WTC11 (cell line): ENCODE measurements around the gene NSG1.

Source experiments
- CREM ChIP-seq: sonication (generic); formaldehyde crosslinking; IDR thresholded peaks from 2 replicates; pipeline ENCODE4 v1.8.1; 2022; ENCODE audit warnings: mild to moderate bottlenecking, missing genetic modification reagents, moderate library complexity
- FOXJ3 ChIP-seq: sonication (generic); formaldehyde crosslinking; IDR thresholded peaks from 2 replicates; pipeline ENCODE4 v1.9.0; 2021; ENCODE audit warnings: missing genetic modification reagents, mild to moderate bottlenecking, borderline replicate concordance
- NFATC4 ChIP-seq: fragments of 250-450 bp; sonication (Bioruptor Pico); IDR thresholded peaks from 2 replicates; pipeline ENCODE4 v1.9.0; 2021; ENCODE audit warnings: mild to moderate bottlenecking
- NR1H2 ChIP-seq: sonication (generic); formaldehyde crosslinking; IDR thresholded peaks from 2 replicates; pipeline ENCODE4 v1.9.0; 2021; ENCODE audit warnings: mild to moderate bottlenecking, moderate library complexity, missing genetic modification reagents
- TF ChIP-seq, protein P1 (sequence below): sonication (generic); formaldehyde crosslinking; IDR thresholded peaks from 2 replicates; pipeline ENCODE4 v1.8.1; 2022; ENCODE audit warnings: low read depth, missing genetic modification reagents, borderline replicate concordance
- TF ChIP-seq, protein P2 (sequence below): fragments of 200-600 bp; IDR thresholded peaks from 2 replicates; pipeline ENCODE4 v1.8.0; 2022; ENCODE audit warnings: antibody characterized with exemption
- TF ChIP-seq, protein P3 (sequence below): sonication (generic); formaldehyde crosslinking; IDR thresholded peaks from 2 replicates; pipeline ENCODE4 v1.8.1; 2023; ENCODE audit warnings: mild to moderate bottlenecking, missing genetic modification reagents
- TF ChIP-seq, protein P4 (sequence below): sonication (generic); formaldehyde crosslinking; IDR thresholded peaks from 2 replicates; pipeline ENCODE4 v1.8.0; 2022; ENCODE audit warnings: missing genetic modification reagents

DNA sequence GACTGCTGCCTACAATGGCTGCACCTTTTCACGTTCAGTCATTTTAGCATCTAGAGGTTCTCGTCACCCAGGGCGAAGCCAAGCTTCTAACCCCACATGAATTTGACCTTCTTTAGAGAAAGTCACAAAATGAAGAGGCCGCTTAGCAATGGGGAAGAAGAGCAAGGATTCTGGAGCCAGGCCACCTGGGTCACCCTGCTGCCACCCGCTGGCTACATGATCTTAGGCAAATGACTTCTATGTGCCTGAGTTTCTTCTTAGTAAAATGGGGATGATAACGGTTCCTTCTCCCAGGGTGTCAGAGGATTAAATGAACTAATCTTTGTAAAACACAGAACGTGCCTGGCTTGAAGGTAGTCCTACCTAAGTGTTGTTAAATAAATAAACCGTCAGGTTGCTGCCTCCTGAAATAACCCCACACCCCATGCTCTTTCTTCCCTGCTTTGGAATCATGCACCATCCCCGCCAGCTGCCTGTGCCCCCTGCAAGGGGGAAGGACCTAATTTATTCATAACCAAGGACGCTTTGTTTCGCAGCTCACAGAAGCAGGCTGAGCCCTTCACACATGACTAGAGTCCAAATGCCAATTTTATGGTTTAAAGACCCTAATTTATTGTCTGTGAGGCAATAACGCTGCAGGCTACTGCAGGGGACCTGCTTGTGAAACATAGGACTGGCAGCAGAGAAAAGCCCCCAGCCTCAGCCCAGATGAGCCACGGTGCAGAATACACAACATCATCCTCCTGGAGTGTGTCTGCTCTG lies 28.6 kb upstream of the NSG1 start:
- TF ChIP-seq, protein P1, sequence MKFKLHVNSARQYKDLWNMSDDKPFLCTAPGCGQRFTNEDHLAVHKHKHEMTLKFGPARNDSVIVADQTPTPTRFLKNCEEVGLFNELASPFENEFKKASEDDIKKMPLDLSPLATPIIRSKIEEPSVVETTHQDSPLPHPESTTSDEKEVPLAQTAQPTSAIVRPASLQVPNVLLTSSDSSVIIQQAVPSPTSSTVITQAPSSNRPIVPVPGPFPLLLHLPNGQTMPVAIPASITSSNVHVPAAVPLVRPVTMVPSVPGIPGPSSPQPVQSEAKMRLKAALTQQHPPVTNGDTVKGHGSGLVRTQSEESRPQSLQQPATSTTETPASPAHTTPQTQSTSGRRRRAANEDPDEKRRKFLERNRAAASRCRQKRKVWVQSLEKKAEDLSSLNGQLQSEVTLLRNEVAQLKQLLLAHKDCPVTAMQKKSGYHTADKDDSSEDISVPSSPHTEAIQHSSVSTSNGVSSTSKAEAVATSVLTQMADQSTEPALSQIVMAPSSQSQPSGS (CRISPR knock-in tag) = no peak
- TF ChIP-seq, protein P2, sequence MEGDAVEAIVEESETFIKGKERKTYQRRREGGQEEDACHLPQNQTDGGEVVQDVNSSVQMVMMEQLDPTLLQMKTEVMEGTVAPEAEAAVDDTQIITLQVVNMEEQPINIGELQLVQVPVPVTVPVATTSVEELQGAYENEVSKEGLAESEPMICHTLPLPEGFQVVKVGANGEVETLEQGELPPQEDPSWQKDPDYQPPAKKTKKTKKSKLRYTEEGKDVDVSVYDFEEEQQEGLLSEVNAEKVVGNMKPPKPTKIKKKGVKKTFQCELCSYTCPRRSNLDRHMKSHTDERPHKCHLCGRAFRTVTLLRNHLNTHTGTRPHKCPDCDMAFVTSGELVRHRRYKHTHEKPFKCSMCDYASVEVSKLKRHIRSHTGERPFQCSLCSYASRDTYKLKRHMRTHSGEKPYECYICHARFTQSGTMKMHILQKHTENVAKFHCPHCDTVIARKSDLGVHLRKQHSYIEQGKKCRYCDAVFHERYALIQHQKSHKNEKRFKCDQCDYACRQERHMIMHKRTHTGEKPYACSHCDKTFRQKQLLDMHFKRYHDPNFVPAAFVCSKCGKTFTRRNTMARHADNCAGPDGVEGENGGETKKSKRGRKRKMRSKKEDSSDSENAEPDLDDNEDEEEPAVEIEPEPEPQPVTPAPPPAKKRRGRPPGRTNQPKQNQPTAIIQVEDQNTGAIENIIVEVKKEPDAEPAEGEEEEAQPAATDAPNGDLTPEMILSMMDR = no peak
- TF ChIP-seq FOXJ3 (CRISPR knock-in tag) (no peak), CREM (no peak), NR1H2 (CRISPR knock-in tag) (no peak), NFATC4 (no peak)
- TF ChIP-seq, protein P3, sequence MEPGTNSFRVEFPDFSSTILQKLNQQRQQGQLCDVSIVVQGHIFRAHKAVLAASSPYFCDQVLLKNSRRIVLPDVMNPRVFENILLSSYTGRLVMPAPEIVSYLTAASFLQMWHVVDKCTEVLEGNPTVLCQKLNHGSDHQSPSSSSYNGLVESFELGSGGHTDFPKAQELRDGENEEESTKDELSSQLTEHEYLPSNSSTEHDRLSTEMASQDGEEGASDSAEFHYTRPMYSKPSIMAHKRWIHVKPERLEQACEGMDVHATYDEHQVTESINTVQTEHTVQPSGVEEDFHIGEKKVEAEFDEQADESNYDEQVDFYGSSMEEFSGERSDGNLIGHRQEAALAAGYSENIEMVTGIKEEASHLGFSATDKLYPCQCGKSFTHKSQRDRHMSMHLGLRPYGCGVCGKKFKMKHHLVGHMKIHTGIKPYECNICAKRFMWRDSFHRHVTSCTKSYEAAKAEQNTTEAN (CRISPR knock-in tag) = no peak
- TF ChIP-seq, protein P4, sequence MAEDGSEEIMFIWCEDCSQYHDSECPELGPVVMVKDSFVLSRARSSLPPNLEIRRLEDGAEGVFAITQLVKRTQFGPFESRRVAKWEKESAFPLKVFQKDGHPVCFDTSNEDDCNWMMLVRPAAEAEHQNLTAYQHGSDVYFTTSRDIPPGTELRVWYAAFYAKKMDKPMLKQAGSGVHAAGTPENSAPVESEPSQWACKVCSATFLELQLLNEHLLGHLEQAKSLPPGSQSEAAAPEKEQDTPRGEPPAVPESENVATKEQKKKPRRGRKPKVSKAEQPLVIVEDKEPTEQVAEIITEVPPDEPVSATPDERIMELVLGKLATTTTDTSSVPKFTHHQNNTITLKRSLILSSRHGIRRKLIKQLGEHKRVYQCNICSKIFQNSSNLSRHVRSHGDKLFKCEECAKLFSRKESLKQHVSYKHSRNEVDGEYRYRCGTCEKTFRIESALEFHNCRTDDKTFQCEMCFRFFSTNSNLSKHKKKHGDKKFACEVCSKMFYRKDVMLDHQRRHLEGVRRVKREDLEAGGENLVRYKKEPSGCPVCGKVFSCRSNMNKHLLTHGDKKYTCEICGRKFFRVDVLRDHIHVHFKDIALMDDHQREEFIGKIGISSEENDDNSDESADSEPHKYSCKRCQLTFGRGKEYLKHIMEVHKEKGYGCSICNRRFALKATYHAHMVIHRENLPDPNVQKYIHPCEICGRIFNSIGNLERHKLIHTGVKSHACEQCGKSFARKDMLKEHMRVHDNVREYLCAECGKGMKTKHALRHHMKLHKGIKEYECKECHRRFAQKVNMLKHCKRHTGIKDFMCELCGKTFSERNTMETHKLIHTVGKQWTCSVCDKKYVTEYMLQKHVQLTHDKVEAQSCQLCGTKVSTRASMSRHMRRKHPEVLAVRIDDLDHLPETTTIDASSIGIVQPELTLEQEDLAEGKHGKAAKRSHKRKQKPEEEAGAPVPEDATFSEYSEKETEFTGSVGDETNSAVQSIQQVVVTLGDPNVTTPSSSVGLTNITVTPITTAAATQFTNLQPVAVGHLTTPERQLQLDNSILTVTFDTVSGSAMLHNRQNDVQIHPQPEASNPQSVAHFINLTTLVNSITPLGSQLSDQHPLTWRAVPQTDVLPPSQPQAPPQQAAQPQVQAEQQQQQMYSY (CRISPR knock-in tag) = no peak
